MCF 10A (cell line): ENCODE measurements around the gene WWC1. TPM values are rescaled to one million over a fixed set of nuclear protein-coding genes. Genes with fewer than 3 reads are reported as not detected.
A peak's percentile ranks its signal among the peaks of the same experiment; 100 is the strongest.

Experiments
- BruUV-seq: library from RNA; stranded (reverse); fragments of 400-500 nt; replicated peaks from 2 replicates; lab custom pipeline; 2021; lab: Mats Ljungman, UMichigan
- CTCF ChIA-PET: fragments of 300-600 bp; sonication (Branson Sonifier 250); formaldehyde crosslinking; extraction: SDS; loops from one replicate; lab custom pipeline; 2021; ENCODE audit warnings: antibody characterized with exemption, inconsistent platforms; lab: Yijun Ruan, JAX
- POLR2A ChIA-PET: fragments of 300-600, 350-650 bp; sonication (Branson Sonifier 250); formaldehyde crosslinking; extraction: SDS; loops from one replicate; lab custom pipeline; 2020; ENCODE audit warnings: antibody characterized with exemption, inconsistent platforms; lab: Yijun Ruan, JAX
- DNase-seq: peaks from one replicate; pipeline ENCODE4 v3.0.0-alpha.2; 2018; ENCODE audit not compliant: unreplicated experiment
- H3K27ac Mint-ChIP-seq: one replicate; pipeline ENCODE4 v1.8.0; 2022; ENCODE audit warnings: mild to moderate bottlenecking, low read depth, mixed read lengths; ENCODE audit not compliant: unreplicated experiment
- H3K27me3 Mint-ChIP-seq: one replicate; pipeline ENCODE4 v1.8.0; 2022; ENCODE audit warnings: mixed read lengths; ENCODE audit not compliant: insufficient read depth, unreplicated experiment
- H3K36me3 Mint-ChIP-seq: one replicate; pipeline ENCODE4 v1.8.0; 2022; ENCODE audit warnings: mild to moderate bottlenecking, moderate library complexity, mixed read lengths; ENCODE audit not compliant: insufficient read depth, unreplicated experiment
- H3K4me1 Mint-ChIP-seq: one replicate; pipeline ENCODE4 v1.8.0; 2022; ENCODE audit warnings: mixed read lengths; ENCODE audit not compliant: insufficient read depth, unreplicated experiment
- H3K4me3 Mint-ChIP-seq: one replicate; pipeline ENCODE4 v1.8.0; 2022; ENCODE audit warnings: mild to moderate bottlenecking, moderate library complexity, mixed read lengths; ENCODE audit not compliant: unreplicated experiment
- H3K9me3 Mint-ChIP-seq: one replicate; pipeline ENCODE4 v1.8.0; 2022; ENCODE audit warnings: mixed read lengths; ENCODE audit not compliant: unreplicated experiment
- CTCF ChIP-seq: fragments of 200-600 bp; IDR thresholded peaks from one replicate; pipeline ENCODE4 v1.8.0; 2022; ENCODE audit warnings: antibody characterized with exemption, mild to moderate bottlenecking; ENCODE audit not compliant: unreplicated experiment
- intact Hi-C: fragments of 100-400 bp; cut with micrococcal nuclease; formaldehyde crosslinking; loops from 2 replicates; pipeline ENCODE4 v1.14.1; 2022
- total RNA-seq: library from RNA; stranded (reverse); gene quantifications from 2 replicates; pipeline ENCODE4 v1.2.3, GENCODE V29; 2022

WWC1 gene
- total RNA-seq, 1 experiment from 2014 or later = 47.0 TPM

- no TSS peak for BruUV-seq
- ChIA-PET CTCF (interaction anchor here (0.6 to 7.2 kb wide), 14 partner anchors 10 to 142 kb away, joined by 3 to 47 read pairs (median 5); partner anchors contain the start of genes RARS1 and WWC1), POLR2A (interaction anchor here (0.6 to 4.0 kb wide), 12 partner anchors 9 to 120 kb away, joined by 3 to 26 read pairs (median 3); partner anchors contain the start of gene WWC1)
- no peak for DNase-seq
- TF ChIP-seq CTCF = no peak
- Mint-ChIP-seq H3K4me3 (no peak overlapping the region), H3K4me1 (peaks cover 41% of the 10 kb centered on the region), H3K9me3 (no peaks in the 10 kb centered on the region), H3K27ac (no peak overlapping the region), H3K36me3 (peaks cover 41% of the 10 kb centered on the region), H3K27me3 (no peaks in the 10 kb centered on the region)
- intact Hi-C loops = loop anchor here (2.0 kb wide), 1 partner anchor 119 kb away; no protein-coding TSS in a partner anchor
Measured at GRCh38 chr5:168411871-168412270, 120.4 kb downstream of the WWC1 start.

- Mint-ChIP-seq H3K4me1 (peaks cover 41% of the 10 kb centered on the region), H3K27ac (no peak overlapping the region), H3K4me3 (no peak overlapping the region), H3K36me3 (peaks cover 46% of the 10 kb centered on the region), H3K9me3 (no peaks in the 10 kb centered on the region), H3K27me3 (no peaks in the 10 kb centered on the region)
- ChIA-PET CTCF (interaction anchor here (0.6 to 7.2 kb wide), 5 partner anchors 9 to 143 kb away, joined by 4 to 47 read pairs (median 9); partner anchors contain the start of gene WWC1), POLR2A (interaction anchor here (1.4 kb wide), 1 partner anchor 121 kb away, joined by 5 read pairs; no protein-coding TSS in a partner anchor)
- peak; percentile 96 for DNase-seq
- TF ChIP-seq CTCF = no peak
- intact Hi-C loops = no loop called here
- no TSS peak for BruUV-seq
Measured at GRCh38 chr5:168413062-168413461, 121.6 kb downstream of the WWC1 start.

- Mint-ChIP-seq H3K4me3 (no peak overlapping the region), H3K4me1 (peaks cover 41% of the 10 kb centered on the region), H3K9me3 (no peaks in the 10 kb centered on the region), H3K27ac (no peak overlapping the region), H3K27me3 (no peaks in the 10 kb centered on the region), H3K36me3 (peaks cover 48% of the 10 kb centered on the region)
- ChIA-PET CTCF (interaction anchor here (0.6 to 7.2 kb wide), 6 partner anchors 9 to 144 kb away, joined by 3 to 47 read pairs (median 6); partner anchors contain the start of gene WWC1), POLR2A (interaction anchor here (1.0 to 1.4 kb wide), 2 partner anchors 111 to 122 kb away, joined by 4 to 5 read pairs; no protein-coding TSS in a partner anchor)
- BruUV-seq = no TSS peak
- no peak for TF ChIP-seq CTCF
- DNase-seq = no peak
- intact Hi-C loops = no loop called here
Measured at GRCh38 chr5:168413596-168413995, 122.2 kb downstream of the WWC1 start.

GRCh38 chr5:168415401-168415800 is 124.0 kb downstream of the WWC1 start:
- H3K4me1 Mint-ChIP-seq = peaks cover 25% of the 10 kb centered on the region
- ChIA-PET CTCF (interaction anchor here (0.6 to 2.8 kb wide), 9 partner anchors 9 to 833 kb away, joined by 3 to 16 read pairs (median 5); partner anchors contain the start of gene WWC1), POLR2A (no interaction called here)
- no peak overlapping the region for H3K4me3 Mint-ChIP-seq
- no peaks in the 10 kb centered on the region for H3K27me3 Mint-ChIP-seq
- no peak for TF ChIP-seq CTCF
- intact Hi-C loops = no loop called here
- no TSS peak for BruUV-seq
- peaks cover 43% of the 10 kb centered on the region for H3K36me3 Mint-ChIP-seq
- H3K27ac Mint-ChIP-seq = no peak overlapping the region
- no peak for DNase-seq
- H3K9me3 Mint-ChIP-seq = no peaks in the 10 kb centered on the region
